ENCODE measurements around the gene CACNA2D3.

CACNA2D3 gene

GRCh38 chr3:54345847-54346375, 223.6 kb downstream of the CACNA2D3 start:
- DNase-seq, result no peak

GRCh38 chr3:54347060-54347459, 224.7 kb downstream of the CACNA2D3 start:
- DNase-seq, result no peak

GRCh38 chr3:54347933-54348332, 225.6 kb downstream of the CACNA2D3 start:
- no peak for DNase-seq

GRCh38 chr3:54349231-54349652, 226.9 kb downstream of the CACNA2D3 start:
- peak; percentile 51 for DNase-seq

GRCh38 chr3:54349691-54350090, 227.3 kb downstream of the CACNA2D3 start:
- DNase-seq, result no peak

GRCh38 chr3:54353546-54353945, 231.2 kb downstream of the CACNA2D3 start:
- DNase-seq, result no peak

GRCh38 chr3:54353946-54354345, 231.6 kb downstream of the CACNA2D3 start:
- DNase-seq, result no peak

- no peak for DNase-seq
Observed at GRCh38 chr3:54355800-54356199, 233.4 kb downstream of the CACNA2D3 start.

- DNase-seq, result no peak
Observed at GRCh38 chr3:54356261-54357045, 234.1 kb downstream of the CACNA2D3 start.

GRCh38 chr3:54357301-54357700, 234.9 kb downstream of the CACNA2D3 start:
- no peak for DNase-seq

GRCh38 chr3:54358316-54358715, 236.0 kb downstream of the CACNA2D3 start:
- no peak for DNase-seq

GRCh38 chr3:54358969-54359694, 236.8 kb downstream of the CACNA2D3 start:
- no peak for DNase-seq

GRCh38 chr3:54360320-54360719, 238.0 kb downstream of the CACNA2D3 start:
- DNase-seq, result no peak

- DNase-seq, result no peak
Observed at GRCh38 chr3:54361746-54362283, 239.5 kb downstream of the CACNA2D3 start.

GRCh38 chr3:54366007-54366750, 243.8 kb downstream of the CACNA2D3 start:
- DNase-seq, result no peak

- DNase-seq, result no peak
Observed at GRCh38 chr3:54366839-54367238, 244.5 kb downstream of the CACNA2D3 start.

GRCh38 chr3:54372232-54372631, 249.9 kb downstream of the CACNA2D3 start:
- no peak for DNase-seq

- DNase-seq, result no peak
Observed at GRCh38 chr3:54374214-54374852, 252.0 kb downstream of the CACNA2D3 start.

GRCh38 chr3:54376142-54376807, 253.9 kb downstream of the CACNA2D3 start:
- DNase-seq, result no peak

- DNase-seq, result no peak
Observed at GRCh38 chr3:54376939-54377578, 254.7 kb downstream of the CACNA2D3 start.

GRCh38 chr3:54378184-54378583, 255.8 kb downstream of the CACNA2D3 start:
- no peak for DNase-seq
